HG03469 (cell line): ENCODE results near the gene ZNF440.
"Not testable (repeated sequence)": the region's sequence is repeated elsewhere in the genome, so short reads cannot be mapped to it uniquely, and the experiment has no call there.

ENCODE experiments used
- ATAC-seq: cut with Tn5 transposase; IDR thresholded peaks from one replicate; pipeline ENCODE4 v1.9.1; 2021; ENCODE audit warnings: mild to moderate bottlenecking, moderate library complexity, moderate number of reproducible peaks; ENCODE audit not compliant: unreplicated experiment

Gene ZNF440

DNA sequence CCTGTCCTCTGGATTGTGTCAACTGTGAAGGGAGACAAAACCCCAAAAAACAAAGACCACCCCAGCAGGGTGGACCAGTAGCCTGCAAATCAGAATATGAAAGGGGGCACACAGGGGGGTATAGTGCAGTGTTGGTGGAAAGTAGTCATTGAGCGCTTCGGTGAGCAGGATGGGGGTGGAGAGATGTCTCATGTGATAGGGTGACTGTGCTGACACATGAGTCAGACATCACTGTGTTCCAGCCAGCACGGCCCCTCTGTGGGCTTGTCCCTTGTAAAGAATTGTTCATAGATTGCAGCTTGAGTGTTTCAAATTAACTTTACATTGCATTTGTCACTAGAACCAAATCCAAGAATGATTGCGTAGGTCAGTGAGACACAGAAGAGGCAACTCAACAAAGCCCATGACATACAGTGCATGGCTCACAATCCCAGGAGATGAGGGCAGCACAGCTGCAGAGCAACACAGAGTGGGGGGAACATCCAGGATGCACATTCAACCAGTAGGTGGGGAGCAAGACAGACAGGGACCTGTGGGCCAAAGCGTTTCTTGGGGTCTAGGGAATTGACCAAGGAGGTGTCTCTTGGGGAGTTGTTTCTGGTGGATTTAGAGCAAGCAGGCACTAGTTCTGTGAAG, 7.5 kb downstream of the ZNF440 start:
- no peak for ATAC-seq

DNA sequence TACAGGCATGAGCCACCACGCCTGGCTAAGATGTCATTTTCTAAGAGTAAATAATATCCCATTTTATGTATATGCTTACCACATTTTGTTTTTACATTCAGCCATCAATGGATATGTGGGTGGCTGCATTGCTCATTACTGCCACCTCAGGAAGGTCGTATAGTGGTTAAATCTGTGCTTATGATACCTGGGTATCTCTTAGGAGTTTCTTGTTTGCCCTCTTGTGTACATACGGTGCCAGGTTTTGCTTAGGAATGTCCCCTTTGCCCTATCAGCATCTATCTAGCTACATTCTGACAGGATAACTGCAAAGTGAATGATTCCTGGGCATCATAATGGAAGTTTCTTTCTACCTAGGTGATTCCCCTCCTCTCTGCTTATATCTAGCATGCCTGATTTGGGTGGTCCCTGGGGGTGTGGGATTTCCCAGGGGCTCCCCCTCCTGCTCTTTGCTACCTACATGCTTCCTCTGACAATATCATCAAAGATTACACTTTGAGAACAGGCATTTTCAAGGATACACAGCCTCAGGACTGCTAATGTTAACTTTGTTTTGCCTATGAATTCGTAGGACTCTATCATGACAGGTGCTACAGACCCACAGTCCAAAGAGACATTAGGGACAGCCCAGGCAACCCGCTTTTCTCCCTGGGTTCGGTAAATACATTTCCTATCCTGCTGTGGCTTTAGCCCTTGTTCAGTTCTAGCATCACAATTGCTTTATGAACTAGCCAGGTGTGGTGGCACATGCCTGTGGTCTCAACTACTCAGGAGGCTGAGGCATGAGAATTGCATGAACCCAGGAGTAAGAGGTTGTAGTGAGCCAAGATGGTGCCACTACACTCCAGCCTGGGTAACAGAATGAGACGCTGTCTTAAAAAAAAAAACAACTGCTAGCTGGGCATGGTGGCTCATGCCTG, 15.1 kb downstream of the ZNF440 start:
- ATAC-seq, result not testable (repeated sequence)

DNA sequence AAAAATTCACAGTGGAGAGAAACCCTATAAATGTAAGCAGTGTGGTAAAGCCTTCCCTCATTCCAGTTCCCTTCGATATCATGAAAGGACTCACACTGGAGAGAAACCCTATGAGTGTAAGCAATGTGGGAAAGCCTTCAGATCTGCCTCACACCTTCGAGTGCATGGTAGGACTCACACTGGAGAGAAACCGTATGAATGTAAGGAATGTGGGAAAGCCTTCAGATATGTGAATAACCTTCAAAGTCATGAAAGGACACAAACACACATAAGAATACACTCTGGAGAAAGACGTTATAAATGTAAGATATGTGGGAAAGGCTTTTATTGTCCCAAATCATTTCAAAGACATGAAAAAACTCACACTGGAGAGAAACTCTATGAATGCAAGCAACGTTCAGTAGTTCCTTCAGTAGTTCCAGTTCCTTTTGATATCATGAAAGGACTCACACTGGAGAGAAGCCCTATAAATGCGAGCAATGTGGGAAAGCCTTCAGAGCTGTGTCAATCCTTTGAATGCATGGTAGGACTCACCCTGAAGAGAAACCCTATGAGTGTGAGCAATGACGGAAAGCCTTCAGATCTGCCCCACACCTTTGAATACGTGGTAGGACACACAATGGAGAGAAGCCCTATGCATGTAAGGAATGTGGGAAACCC, 18.3 kb downstream of the ZNF440 start:
- no peak for ATAC-seq

DNA sequence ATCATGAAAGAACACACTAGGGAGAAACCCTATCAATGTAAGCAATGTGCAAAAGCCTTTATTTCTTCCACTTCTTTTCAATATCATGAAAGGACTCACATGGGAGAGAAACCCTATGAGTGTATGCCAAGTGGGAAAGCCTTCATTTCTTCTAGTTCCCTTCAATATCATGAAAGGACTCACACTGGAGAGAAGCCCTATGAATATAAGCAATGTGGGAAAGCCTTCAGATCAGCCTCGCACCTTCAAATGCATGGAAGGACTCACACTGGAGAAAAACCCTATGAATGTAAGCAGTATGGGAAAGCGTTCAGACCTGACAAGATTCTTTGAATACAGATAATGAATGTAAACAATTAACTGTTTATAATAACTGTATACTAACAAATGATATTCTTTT, 19.5 kb downstream of the ZNF440 start:
- no peak for ATAC-seq

DNA sequence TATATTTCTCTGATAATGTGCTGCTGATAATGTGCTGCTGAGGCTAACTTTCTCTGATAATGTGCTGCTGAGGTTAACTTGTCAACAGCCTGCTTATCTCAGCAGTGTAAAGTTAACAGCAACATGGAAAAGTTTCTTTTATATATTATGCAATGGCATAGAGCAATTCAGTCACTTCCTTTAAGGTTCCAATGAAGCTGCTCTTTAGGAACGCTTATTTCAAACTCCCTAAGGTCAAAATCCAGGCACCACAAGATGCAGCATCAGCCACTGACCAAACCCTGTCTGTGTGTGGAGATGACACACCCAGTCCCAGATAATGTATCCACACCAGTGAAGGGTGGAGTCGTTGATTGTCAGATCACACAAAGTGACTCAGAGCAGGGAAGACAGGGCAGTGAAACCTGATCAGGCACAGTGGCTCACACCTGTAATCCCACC, 21.6 kb downstream of the ZNF440 start:
- not testable (repeated sequence) for ATAC-seq

DNA sequence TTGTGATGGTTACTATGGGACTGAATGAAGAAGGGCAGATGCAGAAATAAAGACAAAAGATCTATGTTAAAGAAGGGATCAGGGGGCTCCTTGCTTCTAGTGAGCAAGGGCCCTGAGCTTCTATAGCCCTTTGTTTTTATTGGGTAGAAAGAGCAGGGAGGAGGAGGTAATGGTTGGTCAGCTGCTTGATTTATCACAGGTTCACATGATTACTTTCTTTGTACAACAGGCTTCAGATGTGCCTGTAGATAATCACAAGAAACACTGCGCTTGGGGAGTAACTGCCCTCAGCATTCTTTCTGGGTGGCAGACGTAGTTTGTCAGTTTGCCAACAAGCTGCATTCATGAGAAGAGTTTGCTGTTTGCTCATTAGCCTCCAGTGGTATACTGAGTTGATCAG, 29.6 kb downstream of the ZNF440 start:
- ATAC-seq, result no peak

DNA sequence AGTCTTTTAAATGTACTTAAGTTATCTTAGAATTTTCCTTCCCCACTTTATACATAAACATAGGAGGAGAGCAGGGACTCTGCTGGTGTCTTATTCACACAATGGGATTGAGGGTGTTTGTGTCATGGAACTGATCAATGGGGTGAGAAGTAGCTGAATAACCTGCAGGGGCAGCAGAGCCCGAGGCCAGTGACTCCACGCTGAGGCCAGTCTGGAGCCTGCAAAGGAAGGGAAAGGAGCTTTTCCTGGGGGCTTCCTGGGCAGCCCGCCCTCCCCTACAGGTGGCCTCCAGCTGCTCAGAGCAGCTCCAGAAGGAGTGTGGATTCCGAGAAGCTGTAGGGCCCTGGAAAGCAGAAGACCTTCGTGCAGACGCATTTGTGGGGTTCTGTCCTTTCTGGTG, 33.5 kb downstream of the ZNF440 start:
- ATAC-seq, result not testable (repeated sequence)

DNA sequence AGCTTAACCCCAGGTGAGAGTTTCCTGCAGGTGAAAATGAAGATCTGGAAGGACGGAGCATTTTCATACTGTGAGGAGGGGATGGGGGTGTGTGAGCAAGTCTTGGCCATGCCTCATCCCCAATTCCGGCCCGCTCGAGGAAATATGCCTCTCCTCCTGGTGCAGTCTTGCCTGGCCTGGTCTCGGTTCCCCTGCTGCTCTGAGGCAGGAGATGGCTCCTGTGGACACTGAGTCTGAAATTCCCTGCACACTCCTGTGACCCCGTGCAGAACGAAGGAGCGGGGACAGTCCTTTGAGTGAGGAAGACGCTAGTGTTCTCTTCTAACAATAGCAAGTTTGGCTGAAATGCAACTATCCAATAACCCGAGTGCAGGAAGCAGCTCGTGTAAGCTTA, 34.1 kb downstream of the ZNF440 start:
- ATAC-seq, result no peak

DNA sequence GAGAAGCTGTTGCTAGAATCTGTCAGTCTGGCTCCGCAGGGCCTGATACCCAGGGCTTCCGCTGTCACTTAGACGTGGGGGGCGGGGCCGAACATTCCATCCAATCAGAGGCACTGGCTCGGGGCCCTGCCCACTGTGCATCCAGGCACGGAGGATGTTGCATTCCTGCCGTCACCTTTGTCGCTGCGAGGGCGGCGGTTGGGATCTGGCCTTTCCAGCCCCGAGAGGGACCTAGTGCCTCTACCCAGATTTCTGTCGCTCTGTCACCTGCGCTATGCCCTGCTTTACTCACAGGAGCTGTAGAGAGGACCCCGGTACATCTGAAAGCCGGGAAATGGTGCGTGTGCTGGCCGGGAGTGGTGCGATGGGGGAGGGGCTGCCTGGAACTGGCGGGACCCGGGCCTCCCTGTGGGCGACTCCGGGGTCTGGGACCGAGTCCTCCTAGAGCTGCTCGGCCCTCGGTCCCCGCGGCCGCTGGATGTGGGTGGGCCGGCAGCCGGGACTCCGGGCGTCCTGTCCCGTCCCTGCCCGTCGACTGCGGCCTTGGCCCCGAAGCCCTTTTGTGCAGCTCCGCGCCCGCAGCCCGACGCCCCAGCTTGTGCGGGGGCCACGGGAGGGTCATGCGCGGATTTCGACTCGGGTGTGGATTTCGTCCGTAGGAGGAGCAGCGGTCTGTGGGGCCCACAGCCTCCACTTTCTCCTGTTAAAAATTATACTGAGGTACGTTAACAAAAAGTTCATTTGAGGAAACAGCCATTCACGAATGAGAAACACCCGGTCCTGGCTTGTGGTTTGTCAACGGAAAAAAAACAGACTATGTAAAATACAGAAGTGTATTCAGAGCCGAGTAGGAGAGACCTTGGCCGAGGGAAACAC, 34.8 kb downstream of the ZNF440 start, which contains the start of gene ZNF439:
Gene ZNF439 (plus strand): TSS at position 133 of the 876 bp plus-strand sequence. CDS start 142 bp downstream, at position 275.
- ATAC-seq, result no peak

DNA sequence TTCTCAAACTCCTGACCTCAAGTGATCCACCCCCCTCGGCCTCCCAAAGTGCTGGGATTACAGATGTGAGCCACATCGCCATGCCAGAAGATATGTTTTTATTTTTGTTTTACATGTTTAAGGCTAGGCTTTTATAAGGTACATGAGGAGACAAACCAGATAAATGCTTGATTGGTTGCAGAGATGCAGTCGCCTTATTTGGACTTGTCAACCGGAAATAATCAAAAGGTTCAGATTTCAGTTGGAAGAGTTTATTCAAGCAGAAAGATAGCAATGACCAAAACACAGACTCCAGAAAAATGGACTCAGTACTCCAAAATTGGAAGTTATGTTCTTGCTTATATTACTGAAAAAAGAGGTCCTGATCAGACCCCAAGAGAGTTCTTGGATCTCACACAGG, 36.2 kb downstream of the ZNF440 start:
- ATAC-seq, result not testable (repeated sequence)

DNA sequence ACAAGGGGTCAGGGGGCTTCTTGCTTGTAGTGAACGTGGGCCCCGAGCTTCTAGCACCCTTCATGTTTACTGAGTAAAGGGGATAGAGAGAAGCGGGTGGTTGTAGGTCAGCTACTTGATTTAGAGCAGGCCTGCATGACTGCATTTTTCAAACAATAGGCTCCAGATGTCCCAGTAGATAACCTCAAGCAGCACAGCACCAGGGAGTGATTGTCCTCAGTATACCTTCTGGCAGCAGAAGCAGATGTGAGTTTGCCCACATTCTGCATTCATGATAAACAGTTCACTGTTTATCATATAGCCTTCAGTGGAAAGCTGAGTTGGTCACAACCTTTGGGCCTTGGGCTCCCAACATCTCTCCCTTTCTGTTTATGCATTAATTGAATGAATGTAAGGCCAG, 39.3 kb downstream of the ZNF440 start:
- no peak for ATAC-seq

DNA sequence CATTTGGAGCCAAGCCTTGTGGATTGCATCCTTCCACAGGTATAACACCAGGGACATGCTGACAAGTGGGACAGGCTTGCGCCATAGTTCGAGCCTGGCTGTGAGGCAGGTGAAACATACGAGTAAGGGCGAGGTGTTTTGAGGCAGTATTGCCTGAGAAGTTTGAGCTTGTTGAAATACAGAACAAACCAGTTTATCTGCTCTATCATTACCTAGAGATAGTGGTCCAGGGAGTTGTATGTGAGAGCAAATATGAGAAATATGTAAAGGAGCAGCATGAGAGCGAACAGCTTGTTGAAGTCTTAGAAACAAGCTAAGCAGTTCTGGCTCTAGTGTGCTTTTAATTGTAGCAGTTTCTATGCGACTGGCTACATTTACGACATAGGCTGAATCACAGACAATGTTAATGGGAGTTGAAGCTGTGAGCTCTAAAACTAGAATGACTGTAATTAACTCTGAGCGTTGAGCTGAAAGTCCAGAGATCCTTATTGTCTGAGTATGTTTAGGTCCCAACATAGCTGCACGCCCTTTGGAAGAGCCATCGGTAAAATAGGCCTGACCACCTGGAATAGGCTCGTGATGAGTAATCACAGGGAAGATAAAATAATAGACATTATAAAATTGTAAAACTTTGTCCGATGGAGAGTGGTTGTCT, 42.6 kb downstream of the ZNF440 start:
- no peak for ATAC-seq

DNA sequence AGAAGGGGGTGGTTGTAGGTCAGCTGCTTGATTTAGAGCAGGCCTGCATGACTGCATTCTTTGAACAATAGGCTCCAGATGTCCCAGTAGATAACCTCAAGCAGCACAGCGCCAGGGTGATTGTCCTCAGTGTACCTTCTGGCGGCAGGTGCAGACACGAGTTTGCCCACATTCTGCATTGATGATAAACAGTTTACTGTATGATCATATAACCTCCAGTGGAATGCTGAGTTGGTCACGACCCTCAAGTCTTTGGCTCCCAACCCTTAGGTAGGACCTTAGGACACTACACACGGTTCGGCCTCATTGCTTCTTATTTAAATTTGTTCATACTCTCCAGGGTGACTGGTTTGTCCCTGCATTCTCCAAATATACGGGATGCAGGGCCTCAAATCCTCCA, 46.6 kb downstream of the ZNF440 start:
- no peak for ATAC-seq

DNA sequence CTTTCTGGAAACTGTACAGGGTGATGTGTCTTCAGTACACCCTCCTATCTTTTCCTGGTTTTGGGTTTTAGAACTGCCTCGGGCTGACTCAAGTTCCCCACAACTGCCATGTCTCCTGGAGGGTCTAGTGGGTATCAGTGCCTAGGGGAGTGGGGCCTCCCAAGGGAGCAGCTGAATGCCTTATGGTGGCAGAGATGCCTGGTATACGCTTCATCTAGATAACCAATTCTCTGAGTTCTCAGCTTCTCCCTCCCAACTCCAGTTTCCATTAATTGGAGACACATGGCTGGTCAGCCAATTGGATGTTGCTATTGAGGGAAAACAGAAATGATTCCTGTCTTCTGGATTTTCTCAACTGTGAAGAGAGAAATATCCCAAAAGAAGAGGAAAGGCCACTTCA, 47.2 kb downstream of the ZNF440 start:
- ATAC-seq, result no peak

DNA sequence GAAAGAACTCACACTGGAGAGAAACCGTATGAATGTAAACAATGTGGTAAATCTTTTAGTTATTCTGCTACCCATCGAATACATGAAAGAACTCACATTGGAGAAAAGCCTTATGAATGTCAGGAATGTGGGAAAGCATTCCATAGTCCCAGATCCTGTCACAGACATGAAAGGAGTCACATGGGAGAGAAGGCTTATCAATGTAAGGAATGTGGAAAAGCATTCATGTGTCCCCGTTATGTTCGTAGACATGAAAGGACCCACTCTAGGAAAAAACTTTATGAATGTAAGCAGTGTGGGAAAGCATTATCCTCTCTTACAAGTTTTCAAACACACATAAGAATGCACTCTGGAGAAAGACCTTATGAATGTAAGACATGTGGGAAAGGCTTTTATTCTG, 53.7 kb downstream of the ZNF440 start:
- not testable (repeated sequence) for ATAC-seq

DNA sequence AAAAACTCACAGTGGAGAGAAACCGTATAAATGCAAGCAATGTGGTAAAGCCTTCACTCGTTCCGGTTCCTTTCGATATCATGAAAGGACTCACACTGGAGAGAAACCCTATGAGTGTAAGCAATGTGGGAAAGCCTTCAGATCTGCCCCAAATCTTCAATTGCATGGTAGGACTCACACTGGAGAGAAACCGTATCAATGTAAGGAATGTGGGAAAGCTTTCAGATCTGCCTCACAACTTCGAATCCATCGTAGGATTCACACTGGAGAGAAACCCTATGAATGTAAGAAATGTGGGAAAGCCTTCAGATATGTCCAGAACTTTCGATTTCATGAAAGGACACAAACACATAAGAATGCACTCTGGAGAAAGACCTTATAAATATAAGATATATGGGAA, 54.1 kb downstream of the ZNF440 start:
- ATAC-seq, result no peak

DNA sequence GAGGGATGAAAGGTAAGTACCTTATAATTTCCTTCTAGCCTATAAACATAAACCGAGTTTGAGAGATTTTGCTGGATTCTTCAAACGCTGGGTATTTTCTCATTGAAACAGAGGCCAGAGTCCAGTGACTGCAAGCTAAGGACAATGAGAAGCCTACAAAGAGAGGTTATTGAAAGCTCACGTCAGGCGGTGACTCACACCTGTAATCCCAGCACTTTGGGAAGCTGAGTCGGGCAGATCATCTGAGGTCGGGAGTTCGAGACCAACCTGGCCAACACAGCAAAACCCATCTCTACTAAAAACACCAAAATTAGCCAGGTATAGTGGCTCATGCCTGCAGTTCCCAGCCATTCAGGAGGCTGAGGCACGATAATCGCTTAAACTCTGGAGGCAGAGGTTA, 58.6 kb downstream of the ZNF440 start:
- ATAC-seq, result no peak

DNA sequence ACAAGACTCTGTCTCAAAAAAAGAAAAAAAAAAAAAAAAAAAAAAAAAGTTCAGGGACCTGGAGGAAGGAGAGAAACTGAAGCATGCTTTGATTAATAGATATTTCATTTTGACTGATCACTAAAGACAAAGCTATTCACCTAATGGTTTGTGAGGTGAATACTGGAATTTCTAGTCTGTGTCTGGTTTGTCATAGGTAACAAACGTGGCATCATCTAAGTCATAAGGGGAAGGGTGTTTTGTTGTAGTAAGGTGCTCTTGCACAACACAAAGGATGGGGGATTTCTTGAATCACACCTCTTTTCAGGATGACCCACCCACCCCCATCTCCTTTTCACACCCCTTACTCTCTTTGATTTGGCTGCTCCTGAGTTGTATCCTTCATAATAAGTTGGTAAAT, 59.7 kb downstream of the ZNF440 start:
- no peak for ATAC-seq

DNA sequence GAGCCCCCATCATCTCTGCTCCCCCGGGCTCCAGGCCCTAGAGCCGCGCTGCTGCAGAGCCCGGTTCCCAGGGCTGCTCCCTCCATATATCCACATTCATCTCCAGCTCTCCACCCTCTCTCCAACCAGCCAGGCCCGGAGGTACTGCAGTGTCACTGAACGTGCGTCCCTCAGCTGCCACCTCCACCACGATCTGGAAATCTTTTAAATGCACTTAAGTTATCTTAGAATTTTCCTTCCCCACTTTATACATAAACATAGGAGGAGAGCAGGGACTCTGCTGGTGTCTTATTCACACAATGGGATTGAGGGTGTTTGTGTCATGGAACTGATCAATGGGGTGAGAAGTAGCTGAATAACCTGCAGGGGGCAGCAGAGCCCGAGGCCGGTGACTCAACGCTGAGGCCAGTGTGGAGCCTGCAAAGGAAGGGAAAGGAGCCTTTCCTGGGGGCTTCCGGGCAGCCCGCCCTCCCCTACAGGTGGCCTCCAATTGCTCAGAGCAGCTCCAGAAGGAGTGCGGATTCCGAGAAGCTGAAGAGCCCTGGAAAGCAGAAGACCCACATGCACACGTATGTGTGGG, 65.7 kb downstream of the ZNF440 start:
- not testable (repeated sequence) for ATAC-seq

DNA sequence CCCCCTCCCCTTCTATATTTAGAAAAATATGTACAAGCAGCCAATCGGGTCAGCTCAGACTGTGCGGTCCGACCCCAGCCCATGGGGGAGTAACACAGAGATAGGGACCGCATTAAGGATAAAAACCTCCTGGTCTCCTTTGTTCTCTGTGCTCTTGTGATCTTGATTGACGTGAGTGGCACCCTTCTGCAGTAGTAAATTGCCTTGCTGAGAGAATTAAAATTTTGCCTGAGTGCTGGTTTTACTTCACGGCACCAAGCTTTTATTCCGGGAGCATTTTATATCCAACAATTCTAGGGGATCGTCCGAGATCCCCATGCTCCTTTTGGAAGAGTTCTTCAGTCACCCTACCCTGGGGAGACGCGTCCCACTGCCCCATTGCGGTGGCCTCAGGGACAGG, 66.5 kb downstream of the ZNF440 start:
- no peak for ATAC-seq
